H9 (cell line): Measurements from ENCODE around the gene PPP1R12B. TPM values are rescaled to one million over a fixed set of nuclear protein-coding genes. Genes with fewer than 3 reads are reported as not detected.
"Not testable (repeated sequence)": the region's sequence is repeated elsewhere in the genome, so short reads cannot be mapped to it uniquely, and the experiment has no call there.

Experiments used
- DNase-seq: peaks from one replicate; pipeline ENCODE4 v3.0.0-alpha.2; 2017
- H2AFZ ChIP-seq: one replicate; pipeline ENCODE4 v1.6.1; 2013; ENCODE audit warnings: mild to moderate bottlenecking, low read length, control low read depth, moderate library complexity
- H2AK5ac ChIP-seq: 2 replicates; pipeline ENCODE4 v1.6.1; 2013; ENCODE audit warnings: low read length, control low read depth, mixed read lengths; ENCODE audit not compliant: insufficient read length
- H2BK120ac ChIP-seq: one replicate; pipeline ENCODE4 v1.6.1; 2013; ENCODE audit warnings: low read depth, mild to moderate bottlenecking, low read length, control low read depth, inconsistent platforms; ENCODE audit not compliant: poor library complexity, severe bottlenecking
- H2BK12ac ChIP-seq: 2 replicates; pipeline ENCODE4 v1.6.1; 2013; ENCODE audit warnings: low read length, control low read depth, mixed read lengths, low read depth; ENCODE audit not compliant: insufficient read length
- H2BK15ac ChIP-seq: 2 replicates; pipeline ENCODE4 v1.6.1; 2013; ENCODE audit warnings: low read depth, low read length, control low read depth
- H2BK20ac ChIP-seq: one replicate; pipeline ENCODE4 v1.6.1; 2013; ENCODE audit warnings: low read depth, mild to moderate bottlenecking, low read length, control low read depth, inconsistent platforms; ENCODE audit not compliant: poor library complexity, severe bottlenecking
- H2BK5ac ChIP-seq: 2 replicates; pipeline ENCODE4 v1.6.1; 2013; ENCODE audit warnings: low read length, control low read depth, mixed read lengths; ENCODE audit not compliant: insufficient read length
- H3K14ac ChIP-seq: 2 replicates; pipeline ENCODE4 v1.6.1; 2013; ENCODE audit warnings: low read length, control low read depth; ENCODE audit not compliant: insufficient read depth
- H3K18ac ChIP-seq: 2 replicates; pipeline ENCODE4 v1.6.1; 2013; ENCODE audit warnings: low read depth, mild to moderate bottlenecking, mixed read lengths, low read length, control low read depth; ENCODE audit not compliant: insufficient read length
- H3K23ac ChIP-seq: 2 replicates; pipeline ENCODE4 v1.6.1; 2013; ENCODE audit warnings: low read length, control low read depth, mixed read lengths, low read depth; ENCODE audit not compliant: insufficient read length
- H3K23me2 ChIP-seq: 2 replicates; pipeline ENCODE4 v1.6.1; 2013; ENCODE audit warnings: low read depth, mild to moderate bottlenecking, mixed read lengths, low read length, control low read depth; ENCODE audit not compliant: insufficient read length, poor library complexity, severe bottlenecking
- H3K27ac ChIP-seq: 2 replicates; pipeline ENCODE4 v1.5.1; 2013; ENCODE audit warnings: low read length, control low read depth, mixed read lengths, low read depth; ENCODE audit not compliant: insufficient read length
- H3K27me3 ChIP-seq: 2 replicates; pipeline ENCODE4 v1.6.1; 2013; ENCODE audit warnings: low read length, control low read depth, inconsistent platforms; ENCODE audit not compliant: insufficient read depth
- H3K4ac ChIP-seq: 2 replicates; pipeline ENCODE4 v1.6.1; 2013; ENCODE audit warnings: low read depth, mild to moderate bottlenecking, control low read depth, inconsistent platforms, low read length, moderate library complexity
- H3K4me1 ChIP-seq: 2 replicates; pipeline ENCODE4 v1.6.1; 2013; ENCODE audit warnings: low read length, control low read depth, inconsistent platforms; ENCODE audit not compliant: insufficient read depth
- H3K4me2 ChIP-seq: 2 replicates; pipeline ENCODE4 v1.6.1; 2013; ENCODE audit warnings: low read length, control low read depth, mixed read lengths; ENCODE audit not compliant: insufficient read length, insufficient read depth
- H3K56ac ChIP-seq: 2 replicates; pipeline ENCODE4 v1.6.1; 2013; ENCODE audit warnings: low read depth, mild to moderate bottlenecking, mixed read lengths, low read length, control low read depth; ENCODE audit not compliant: insufficient read length
- H3K79me1 ChIP-seq: 2 replicates; pipeline ENCODE4 v1.6.1; 2013; ENCODE audit warnings: low read depth, mild to moderate bottlenecking, moderate library complexity, low read length, control low read depth, inconsistent platforms; ENCODE audit not compliant: insufficient read depth, poor library complexity, severe bottlenecking
- H3K79me2 ChIP-seq: 2 replicates; pipeline ENCODE4 v1.6.1; 2013; ENCODE audit warnings: low read length, control low read depth, inconsistent platforms; ENCODE audit not compliant: insufficient read depth
- H3K9ac ChIP-seq: 2 replicates; pipeline ENCODE4 v1.6.1; 2013; ENCODE audit warnings: low read length, control low read depth, mixed read lengths; ENCODE audit not compliant: insufficient read length; ENCODE audit errors: extremely low read depth
- H3K9me3 ChIP-seq: one replicate; pipeline ENCODE4 v1.6.1; 2013; ENCODE audit warnings: low read depth, low read length, inconsistent platforms; ENCODE audit not compliant: control insufficient read depth
- H3T11ph ChIP-seq: one replicate; pipeline ENCODE4 v1.6.1; 2013; ENCODE audit warnings: mild to moderate bottlenecking, low read length, control low read depth, inconsistent platforms
- H4K20me1 ChIP-seq: one replicate; pipeline ENCODE4 v1.6.1; 2013; ENCODE audit not compliant: control insufficient read depth, insufficient read length, insufficient read depth
- H4K5ac ChIP-seq: 2 replicates; pipeline ENCODE4 v1.6.1; 2013; ENCODE audit warnings: low read depth, mild to moderate bottlenecking, mixed read lengths, low read length, control low read depth; ENCODE audit not compliant: insufficient read length
- H4K8ac ChIP-seq: replicated peaks from 2 replicates; pipeline ENCODE4 v1.6.1; 2013; ENCODE audit warnings: low read length, control low read depth, mixed read lengths, low read depth; ENCODE audit not compliant: insufficient read length
- H4K91ac ChIP-seq: 2 replicates; pipeline ENCODE4 v1.6.1; 2013; ENCODE audit warnings: low read depth, mild to moderate bottlenecking, moderate library complexity, mixed read lengths, low read length, control low read depth; ENCODE audit not compliant: insufficient read length
- H3K27ac Mint-ChIP-seq, 3 experiments: 2 replicates in 2 of 3; 3 replicates in 1 of 3; pipeline ENCODE4 v1.8.0; 2020 to 2021; ENCODE audit warnings: mixed read lengths in 3 of 3, mild to moderate bottlenecking in 1 of 3, moderate library complexity in 1 of 3
- H3K27me3 Mint-ChIP-seq: 2 replicates; pipeline ENCODE4 v1.8.0; 2021; ENCODE audit warnings: low read depth, mild to moderate bottlenecking, moderate library complexity, mixed read lengths
- H3K36me3 Mint-ChIP-seq, 3 experiments: 2 replicates in 2 of 3; 3 replicates in 1 of 3; pipeline ENCODE4 v1.8.0; 2020 to 2021; ENCODE audit warnings: low read depth in 3 of 3, mixed read lengths in 3 of 3; ENCODE audit not compliant: insufficient read depth in 1 of 3
- H3K4me1 Mint-ChIP-seq, 2 experiments: 2 replicates each; pipeline ENCODE4 v1.8.0; 2020; ENCODE audit warnings: mixed read lengths in 2 of 2
- H3K4me3 Mint-ChIP-seq, 2 experiments: 2 replicates in 1 of 2; 3 replicates in 1 of 2; pipeline ENCODE4 v1.8.0; 2020 to 2021; ENCODE audit warnings: mild to moderate bottlenecking in 2 of 2, mixed read lengths in 2 of 2, moderate library complexity in 1 of 2
- H3K9me3 Mint-ChIP-seq, 2 experiments: 2 replicates in 1 of 2; 3 replicates in 1 of 2; pipeline ENCODE4 v1.8.0; 2020; ENCODE audit warnings: mild to moderate bottlenecking in 2 of 2, mixed read lengths in 2 of 2, moderate library complexity in 1 of 2
- WGBS: extraction: QIAGEN DNeasy Blood & Tissue Kit; methylation state at CpG from one replicate; pipeline ENCODE4 v1.1.7; 2013; ENCODE audit warnings: missing lambda C conversion rate, low lambda C conversion rate, mixed read lengths; ENCODE audit not compliant: insufficient read length; ENCODE audit errors: extremely low coverage; 5-methylcytosine and 5-hydroxymethylcytosine counted together
- total RNA-seq: library from RNA; stranded (reverse); gene quantifications from 2 replicates; pipeline ENCODE4 v1.2.1, GENCODE V29; 2021

Gene PPP1R12B
- total RNA-seq, 1 experiment from 2014 or later: 12.9 TPM

DNA sequence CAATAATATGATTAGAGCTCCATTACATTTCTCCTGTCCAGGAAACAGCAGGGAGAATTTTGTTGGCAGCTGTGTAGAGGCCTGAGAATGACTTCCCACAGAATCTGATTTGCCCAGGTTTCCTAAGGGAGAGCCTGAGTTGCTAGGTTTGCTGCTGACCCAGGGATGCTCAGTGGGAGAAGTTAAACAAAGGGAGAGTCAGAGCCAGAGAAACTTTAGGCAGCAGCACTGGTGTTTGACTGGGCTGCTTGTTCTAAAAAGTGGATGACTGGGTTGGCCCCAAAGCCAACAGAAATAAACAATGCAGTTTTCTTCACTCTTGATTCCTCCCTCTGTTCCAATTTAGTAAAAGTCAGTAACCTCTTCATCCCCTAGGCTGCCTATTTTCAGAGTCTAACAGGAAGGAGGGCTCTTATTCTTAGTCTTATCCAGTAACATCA lies 69.3 kb downstream of the PPP1R12B start:
- H3K14ac ChIP-seq, H3K9me3 ChIP-seq: not testable (repeated sequence)

DNA sequence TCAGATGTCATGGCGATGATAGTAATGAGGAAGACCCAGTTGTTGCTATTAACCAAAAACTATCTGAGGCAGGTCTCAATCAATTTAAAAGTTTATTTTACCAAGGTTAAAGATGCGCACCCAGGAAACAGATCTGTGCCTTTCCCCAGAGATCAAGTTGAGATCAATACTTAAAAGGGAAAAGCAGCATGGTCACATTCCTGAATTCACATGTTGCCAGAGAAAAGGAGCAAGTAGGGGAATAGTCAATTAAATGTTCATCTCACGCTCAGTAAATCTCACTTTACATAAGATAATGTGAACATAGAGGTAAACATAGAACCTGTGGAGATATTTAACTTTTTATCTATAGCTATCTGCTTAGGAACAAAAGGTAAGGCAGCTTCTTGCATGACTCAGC lies 71.2 kb downstream of the PPP1R12B start:
- H3T11ph ChIP-seq, H2BK120ac ChIP-seq, H3K9me3 ChIP-seq, H2BK15ac ChIP-seq, H2AFZ ChIP-seq, H2AK5ac ChIP-seq, H3K27ac ChIP-seq, H3K18ac ChIP-seq, H3K56ac ChIP-seq, DNase-seq, H3K4ac ChIP-seq, H3K23ac ChIP-seq, H3K9ac ChIP-seq, H4K5ac ChIP-seq, H3K79me1 ChIP-seq, H3K4me2 ChIP-seq, H2BK20ac ChIP-seq, H4K20me1 ChIP-seq, H3K9me3 Mint-ChIP-seq, H3K27me3 Mint-ChIP-seq, H4K91ac ChIP-seq, H3K14ac ChIP-seq, H2BK12ac ChIP-seq, H4K8ac ChIP-seq, H3K23me2 ChIP-seq, H3K79me2 ChIP-seq, H3K36me3 Mint-ChIP-seq, H3K27me3 ChIP-seq, H3K4me3 Mint-ChIP-seq, H3K4me1 ChIP-seq, H2BK5ac ChIP-seq: not testable (repeated sequence)
- Mint-ChIP-seq H3K27ac (peak overlapping the region in 1 of 3 experiments; percentile 53; a peak in 3 of 7 replicates), H3K4me1 (peaks cover 26 to 33% of the 10 kb centered on the region in 2 experiments)
- no CpG with 5 or more reads among the region's 3 CpGs for WGBS

More for the DNA sequence above, 69.3 kb downstream of the PPP1R12B start:
- not testable (repeated sequence) for H2BK20ac ChIP-seq, H2BK12ac ChIP-seq, H3K4ac ChIP-seq, H3K9ac ChIP-seq, H3K4me3 Mint-ChIP-seq, H2BK15ac ChIP-seq, H3K23me2 ChIP-seq, H2BK120ac ChIP-seq, H3K27me3 ChIP-seq, H3K23ac ChIP-seq, H2AFZ ChIP-seq, H4K91ac ChIP-seq, H2AK5ac ChIP-seq, H3T11ph ChIP-seq, H3K4me1 ChIP-seq, H3K56ac ChIP-seq, DNase-seq, H2BK5ac ChIP-seq, H4K20me1 ChIP-seq, H3K79me2 ChIP-seq, H4K8ac ChIP-seq, H3K36me3 Mint-ChIP-seq, H3K79me1 ChIP-seq, H3K27ac ChIP-seq, H3K4me2 ChIP-seq, H3K18ac ChIP-seq, H4K5ac ChIP-seq, H3K27me3 Mint-ChIP-seq, H3K9me3 Mint-ChIP-seq
- H3K4me1 Mint-ChIP-seq: peaks cover 26 to 33% of the 10 kb centered on the region in 2 experiments
- peak overlapping the region in 1 of 3 experiments; percentile 9; a peak in 1 of 7 replicates for H3K27ac Mint-ChIP-seq
